Chondrocyte (in vitro differentiated cells): ENCODE measurements around the gene ANTKMT. TPM values are rescaled to one million over a fixed set of nuclear protein-coding genes. Genes with fewer than 3 reads are reported as not detected.
"Not testable (repeated sequence)": the region's sequence is repeated elsewhere in the genome, so short reads cannot be mapped to it uniquely, and the experiment has no call there.

Source experiments
- DNase-seq: peaks from one replicate; pipeline ENCODE4 v3.0.0; 2021; ENCODE audit warnings: mixed read lengths, low spot score
- H3K27ac Mint-ChIP-seq: one replicate; pipeline ENCODE4 v1.8.0; 2021; ENCODE audit warnings: mild to moderate bottlenecking, moderate library complexity, mixed read lengths; ENCODE audit not compliant: unreplicated experiment
- H3K27me3 Mint-ChIP-seq: 2 replicates; pipeline ENCODE4 v1.8.0; 2021; ENCODE audit warnings: low read depth, mixed read lengths
- H3K36me3 Mint-ChIP-seq: 2 replicates; pipeline ENCODE4 v1.8.0; 2021; ENCODE audit warnings: low read depth, mixed read lengths
- H3K4me1 Mint-ChIP-seq: 2 replicates; pipeline ENCODE4 v1.8.0; 2021; ENCODE audit warnings: low read depth, mild to moderate bottlenecking, mixed read lengths
- H3K4me3 Mint-ChIP-seq: one replicate; pipeline ENCODE4 v1.8.0; 2021; ENCODE audit warnings: mild to moderate bottlenecking, moderate library complexity, mixed read lengths; ENCODE audit not compliant: unreplicated experiment
- H3K9me3 Mint-ChIP-seq: 2 replicates; pipeline ENCODE4 v1.8.0; 2021; ENCODE audit warnings: low read depth, mixed read lengths
- total RNA-seq: library from RNA; stranded (reverse); gene quantifications from 3 replicates; pipeline ENCODE4 v1.2.1, GENCODE V29; 2021
- TF ChIP-seq, protein P1 (sequence below): fragments of 200-600 bp; sonication (generic); IDR thresholded peaks from 2 replicates; pipeline ENCODE4 v1.5.0; 2021; ENCODE audit warnings: antibody characterized with exemption, mild to moderate bottlenecking, moderate library complexity

The ANTKMT gene
- total RNA-seq, 1 donor from 2014 or later, result 38.2 TPM

DNA sequence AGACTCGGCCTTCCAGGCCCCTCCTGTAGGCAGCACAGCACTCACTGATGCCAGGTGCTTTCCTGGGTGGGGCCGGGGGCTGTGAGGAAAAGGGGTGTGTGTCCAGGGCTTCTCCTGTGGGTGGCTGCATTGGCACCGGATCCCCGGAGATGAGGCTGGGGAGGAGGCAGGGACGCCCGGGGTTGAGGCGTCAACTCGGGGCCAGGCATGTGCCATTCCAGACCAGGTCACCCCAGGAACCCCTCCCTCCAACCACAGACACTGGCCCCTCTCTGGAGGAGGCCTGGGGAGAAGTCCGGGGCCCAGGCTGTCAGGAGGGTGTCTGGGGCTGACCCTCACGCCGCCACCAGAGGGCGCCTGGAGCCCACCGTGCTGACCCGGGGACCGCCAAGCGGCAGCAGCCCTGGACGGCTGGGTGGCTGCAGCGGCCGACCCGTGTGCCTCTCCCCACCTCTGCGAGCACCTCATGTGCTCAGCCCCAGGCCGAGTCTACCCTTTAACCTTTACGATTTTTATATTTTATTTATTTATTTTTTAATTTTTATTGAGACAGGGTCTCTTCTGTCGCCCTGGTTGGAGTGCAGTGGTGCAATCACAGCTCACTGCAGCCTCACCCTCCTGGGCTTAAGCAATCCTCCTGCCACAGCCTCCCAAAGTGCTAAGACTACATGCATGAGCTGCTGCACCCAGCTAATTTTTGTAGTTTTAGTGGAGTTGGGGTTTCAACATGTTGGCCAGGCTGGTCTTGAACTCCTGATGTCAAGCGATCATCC lies 9.2 kb upstream of the ANTKMT start:
- Mint-ChIP-seq H3K27me3 (peaks cover 19% of the 10 kb centered on the region), H3K4me1 (peaks cover 20% of the 10 kb centered on the region), H3K4me3 (no peak overlapping the region), H3K9me3 (no peaks in the 10 kb centered on the region), H3K36me3 (no peaks in the 10 kb centered on the region), H3K27ac (no peak overlapping the region)
- TF ChIP-seq, protein P1, sequence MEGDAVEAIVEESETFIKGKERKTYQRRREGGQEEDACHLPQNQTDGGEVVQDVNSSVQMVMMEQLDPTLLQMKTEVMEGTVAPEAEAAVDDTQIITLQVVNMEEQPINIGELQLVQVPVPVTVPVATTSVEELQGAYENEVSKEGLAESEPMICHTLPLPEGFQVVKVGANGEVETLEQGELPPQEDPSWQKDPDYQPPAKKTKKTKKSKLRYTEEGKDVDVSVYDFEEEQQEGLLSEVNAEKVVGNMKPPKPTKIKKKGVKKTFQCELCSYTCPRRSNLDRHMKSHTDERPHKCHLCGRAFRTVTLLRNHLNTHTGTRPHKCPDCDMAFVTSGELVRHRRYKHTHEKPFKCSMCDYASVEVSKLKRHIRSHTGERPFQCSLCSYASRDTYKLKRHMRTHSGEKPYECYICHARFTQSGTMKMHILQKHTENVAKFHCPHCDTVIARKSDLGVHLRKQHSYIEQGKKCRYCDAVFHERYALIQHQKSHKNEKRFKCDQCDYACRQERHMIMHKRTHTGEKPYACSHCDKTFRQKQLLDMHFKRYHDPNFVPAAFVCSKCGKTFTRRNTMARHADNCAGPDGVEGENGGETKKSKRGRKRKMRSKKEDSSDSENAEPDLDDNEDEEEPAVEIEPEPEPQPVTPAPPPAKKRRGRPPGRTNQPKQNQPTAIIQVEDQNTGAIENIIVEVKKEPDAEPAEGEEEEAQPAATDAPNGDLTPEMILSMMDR, result peak; percentile 94
- DNase-seq, result no peak

DNA sequence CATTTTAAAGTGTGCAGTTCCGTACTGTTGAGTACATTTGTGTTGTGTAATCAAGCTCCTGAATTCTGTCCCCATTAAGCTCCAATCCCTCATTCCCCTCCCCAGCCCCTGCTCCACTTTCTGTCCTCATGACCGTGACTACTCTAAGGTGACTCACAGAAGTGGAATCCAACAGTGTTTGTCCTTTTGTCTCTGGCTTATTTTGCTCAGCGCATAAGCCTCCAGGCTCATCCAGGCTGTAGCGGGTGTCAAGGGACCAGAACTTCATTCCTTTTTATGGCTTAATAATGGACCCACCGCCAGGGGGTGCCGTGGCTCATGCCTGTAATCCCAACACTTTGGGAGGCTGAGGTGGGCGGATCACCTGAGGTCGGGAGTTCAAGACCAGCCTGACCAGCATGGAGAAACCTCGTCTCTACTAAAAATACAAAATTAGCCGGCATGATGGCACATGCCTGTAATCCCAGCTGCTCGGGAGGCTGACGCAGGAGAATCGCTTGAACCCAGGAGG lies 8.2 kb upstream of the ANTKMT start:
- Mint-ChIP-seq H3K4me1 (peaks cover 20% of the 10 kb centered on the region), H3K27ac (peak overlapping the region; percentile 80), H3K27me3 (peaks cover 12% of the 10 kb centered on the region)
- not testable (repeated sequence) for H3K4me3 Mint-ChIP-seq, H3K36me3 Mint-ChIP-seq, H3K9me3 Mint-ChIP-seq, DNase-seq
- TF ChIP-seq, protein P1, result peak; percentile 81

- no peak for DNase-seq
- Mint-ChIP-seq H3K9me3 (no peaks in the 10 kb centered on the region), H3K27ac (no peak overlapping the region), H3K36me3 (no peaks in the 10 kb centered on the region), H3K4me3 (no peak overlapping the region), H3K27me3 (peaks cover 1% of the 10 kb centered on the region), H3K4me1 (peaks cover 21% of the 10 kb centered on the region)
- TF ChIP-seq, protein P1, result no peak
These were observed 6.9 kb upstream of the ANTKMT start for GRCh38 chr16:714079-714478.

GRCh38 chr16:714558-715476 lies 6.1 kb upstream of the ANTKMT start, which contains the start of gene METRN:
Gene METRN, plus strand, starts transcription at chr16:715118. Its CDS starts 172 bp downstream, at chr16:715290.
- no peak for DNase-seq
- TF ChIP-seq, protein P1, result peak; percentile 7
- no peaks in the 10 kb centered on the region for H3K9me3 Mint-ChIP-seq
- no peaks in the 10 kb centered on the region for H3K36me3 Mint-ChIP-seq
- H3K4me1 Mint-ChIP-seq, result peaks cover 23% of the 10 kb centered on the region
- peaks cover 1% of the 10 kb centered on the region for H3K27me3 Mint-ChIP-seq
- H3K27ac Mint-ChIP-seq, result peak within 1 kb of the TSS; percentile 17
- peak within 1 kb of the TSS; percentile 70 for H3K4me3 Mint-ChIP-seq
